Stimulated activated CD4-positive, alpha-beta T cell treated with anti-CD3 and anti-CD28 coated beads, Interleukin-15, amount 100 ng/mL, for 48 hours (primary cell): Measurements from ENCODE around the gene TPSAB1.
"Not testable (repeated sequence)": the region's sequence is repeated elsewhere in the genome, so short reads cannot be mapped to it uniquely, and the experiment has no call there.

Experiments used
- DNase-seq, 2 donors: peaks; one replicate each; pipeline ENCODE4 v3.0.0-alpha.2; 2020; ENCODE audit warnings: low read depth in 2 of 2

TPSAB1 gene

DNA sequence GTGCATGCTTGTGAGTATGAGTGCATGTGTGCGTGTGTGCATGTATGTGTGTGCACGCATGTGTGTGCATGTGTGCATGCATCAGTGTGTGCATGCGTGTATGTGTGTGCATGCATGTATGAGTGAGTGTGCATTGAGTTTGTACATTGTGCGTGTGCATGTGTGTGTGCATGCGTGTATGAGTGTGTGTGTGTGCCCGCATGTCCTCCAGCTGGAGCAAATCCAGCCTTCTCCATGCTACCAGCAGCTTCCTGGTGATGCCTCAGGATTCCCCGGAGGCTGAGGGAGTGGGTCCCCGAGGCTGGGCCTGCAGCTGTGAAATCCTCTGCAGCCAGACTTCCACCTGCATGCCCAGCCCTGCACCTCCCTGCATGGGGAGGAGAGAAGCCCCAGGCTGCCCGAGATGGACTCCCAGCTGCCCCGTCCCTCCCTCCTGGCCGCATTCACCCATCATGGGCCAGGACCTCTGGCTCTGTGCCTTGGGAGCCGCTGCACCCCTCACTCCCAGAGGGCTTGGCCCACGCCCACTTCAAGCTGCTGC lies 24.7 kb downstream of the TPSAB1 start:
- DNase-seq, result no peak

DNA sequence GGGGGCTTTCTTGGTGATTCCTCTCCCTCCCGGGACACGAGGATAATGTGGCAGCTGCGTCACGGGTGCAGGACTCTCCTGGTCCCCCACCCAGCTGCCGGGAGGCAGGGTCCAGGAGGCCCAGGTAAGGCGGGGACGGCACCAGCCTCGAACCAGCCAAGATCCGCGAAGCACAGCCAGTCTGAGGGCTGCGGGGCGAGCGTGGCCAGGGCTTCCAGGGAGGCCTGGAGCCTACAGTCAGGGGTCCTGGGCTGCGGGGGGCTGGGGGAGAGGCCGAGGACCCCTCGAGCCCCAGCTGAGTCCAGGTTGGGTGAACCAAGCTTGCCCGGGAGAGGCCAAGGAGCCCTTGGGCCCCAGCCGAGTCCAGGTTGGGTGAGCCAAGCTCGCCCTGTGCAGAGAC lies 25.3 kb downstream of the TPSAB1 start:
- no peak for DNase-seq

DNA sequence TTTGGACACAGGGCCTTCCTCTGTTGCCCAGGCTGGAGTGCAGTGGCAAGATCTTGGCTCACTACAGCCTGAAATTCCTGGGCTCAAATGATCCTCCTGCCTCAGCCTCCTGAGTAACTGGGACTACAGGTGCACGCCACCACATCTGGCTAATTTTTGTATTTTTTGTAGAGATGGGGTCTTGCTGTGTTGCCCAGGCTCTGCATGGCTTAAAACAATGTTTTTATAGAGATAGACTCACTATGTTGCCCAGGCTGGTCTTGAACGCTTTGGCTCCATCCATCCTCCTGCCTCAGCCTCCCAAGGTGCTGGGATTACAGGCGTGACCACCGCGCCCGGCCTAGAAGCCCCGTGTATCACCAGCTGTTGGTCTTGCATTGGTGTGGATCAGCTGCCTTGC lies 28.9 kb downstream of the TPSAB1 start:
- DNase-seq, result not testable (repeated sequence)

DNA sequence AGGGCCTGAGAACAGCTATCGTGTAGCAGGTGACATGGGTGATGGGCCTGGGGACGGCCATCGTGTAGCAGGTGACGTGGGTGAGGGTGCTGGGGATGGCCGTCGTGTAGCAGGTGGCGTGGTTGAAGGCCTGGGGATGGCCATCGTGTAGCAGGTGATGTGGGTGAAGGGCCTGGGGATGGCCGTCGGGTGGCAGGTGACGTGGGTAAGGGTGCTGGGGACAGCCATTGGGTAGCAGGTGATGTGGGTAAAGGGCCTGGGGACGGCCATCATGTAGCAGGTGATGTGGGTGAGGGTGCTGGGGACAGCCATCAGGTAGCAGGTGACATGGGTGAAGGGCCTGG lies 30.8 kb downstream of the TPSAB1 start:
- DNase-seq, result no peak

DNA sequence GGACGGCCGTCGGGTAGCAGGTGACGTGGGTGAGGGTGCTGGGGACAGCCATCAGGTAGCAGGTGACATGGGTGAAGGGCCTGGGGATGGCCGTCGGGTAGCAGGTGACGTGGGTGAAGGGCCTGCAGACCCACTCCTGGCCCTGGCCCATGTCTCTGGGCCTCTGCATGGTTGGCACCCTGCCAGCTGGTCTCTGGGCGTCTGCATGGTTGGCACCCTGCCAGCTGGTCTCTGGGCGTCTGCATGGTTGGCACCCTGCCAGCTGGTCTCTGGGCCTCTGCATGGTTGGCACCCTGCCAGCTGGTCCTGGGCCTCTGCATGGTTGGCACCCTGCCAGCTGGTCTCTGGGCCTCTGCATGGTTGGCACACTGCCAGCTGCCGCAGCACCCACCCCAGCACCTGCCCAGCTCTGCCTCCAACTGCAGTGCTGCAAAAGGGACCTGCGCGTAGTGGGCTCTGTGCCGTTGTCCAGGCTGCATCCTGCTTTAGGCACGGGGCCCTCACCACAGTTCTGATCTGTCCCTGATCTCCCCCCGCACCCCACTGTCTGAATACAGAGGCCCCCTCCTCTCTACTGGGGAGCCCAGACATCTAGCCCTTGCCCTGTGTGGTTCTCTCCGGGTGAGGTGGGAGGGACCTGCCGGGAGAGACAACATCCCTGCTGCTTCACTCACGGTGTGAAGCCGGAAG lies 31.4 kb downstream of the TPSAB1 start:
- not testable (repeated sequence) for DNase-seq

DNA sequence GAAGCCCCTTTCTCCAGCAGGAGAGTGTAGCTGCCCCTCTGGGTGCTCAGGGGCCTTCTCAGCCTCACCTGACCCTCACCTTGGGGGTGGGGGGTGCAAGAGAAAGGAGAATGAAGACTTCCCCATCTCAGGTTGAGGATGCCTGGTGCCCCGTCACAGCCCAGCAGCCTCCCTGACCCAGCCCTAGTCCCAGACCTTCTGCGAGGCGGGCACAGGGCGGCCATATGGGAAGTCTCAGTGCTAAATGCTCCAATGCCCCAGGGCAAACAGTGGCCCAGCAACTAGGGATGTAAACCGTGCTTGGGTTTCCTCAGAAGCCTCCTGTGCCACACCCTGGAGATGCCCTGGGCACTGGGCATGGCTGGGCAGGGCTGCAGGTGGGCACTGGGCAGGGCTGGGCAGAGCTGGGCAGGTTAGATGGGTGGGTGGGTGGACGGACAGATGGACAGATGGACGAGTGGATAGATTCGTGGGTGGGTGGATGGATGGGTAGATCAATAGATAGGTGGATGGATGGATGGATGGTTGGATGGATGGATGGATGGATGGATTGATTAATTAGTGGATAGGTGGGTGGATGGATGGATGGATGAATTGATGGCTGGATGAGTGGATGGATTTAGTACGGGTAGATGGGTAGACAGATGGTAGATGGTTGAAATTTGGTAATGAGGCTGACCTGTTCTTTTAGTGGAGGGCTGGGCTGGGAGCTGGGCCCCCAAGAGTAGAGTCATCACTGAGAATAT lies 32.1 kb downstream of the TPSAB1 start:
- DNase-seq, result no peak

DNA sequence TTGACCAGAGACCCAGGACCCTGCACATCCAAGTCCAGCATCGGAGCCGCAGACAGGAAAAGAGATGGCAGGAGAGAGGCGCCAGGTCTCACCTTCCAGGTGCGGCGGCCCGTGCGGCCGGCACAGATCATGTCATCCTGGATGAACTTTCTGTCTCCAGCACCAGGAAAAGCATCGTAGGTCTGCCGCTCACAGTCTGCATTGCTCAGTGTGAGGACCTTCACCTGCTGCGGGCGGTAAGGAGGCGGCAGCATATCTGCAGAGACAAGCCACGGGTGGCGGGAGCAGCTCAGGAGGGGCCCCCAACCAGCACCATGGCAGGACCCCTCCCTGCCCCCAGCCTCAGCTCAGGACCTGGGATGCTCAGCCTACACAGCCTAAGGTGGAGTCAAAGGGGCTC lies 33.3 kb downstream of the TPSAB1 start:
- DNase-seq, result no peak

DNA sequence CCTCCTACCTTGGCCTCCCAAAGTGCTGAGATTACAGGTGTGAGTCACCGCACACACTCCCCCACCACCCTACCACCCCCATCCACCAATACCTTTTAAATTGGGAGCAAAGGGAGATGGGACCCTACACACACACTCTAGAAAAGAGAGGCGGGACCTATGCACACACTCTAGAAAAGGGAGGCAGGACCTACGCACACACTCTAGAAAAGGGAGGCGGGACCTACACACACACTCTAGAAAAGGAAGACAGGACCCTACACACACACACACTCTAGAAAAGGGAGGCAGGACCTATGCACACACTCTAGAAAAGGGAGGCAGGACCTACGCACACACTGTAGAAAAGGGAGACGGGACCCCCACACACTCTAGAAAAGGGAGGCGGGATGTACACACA lies 34.3 kb downstream of the TPSAB1 start:
- DNase-seq, result no peak

DNA sequence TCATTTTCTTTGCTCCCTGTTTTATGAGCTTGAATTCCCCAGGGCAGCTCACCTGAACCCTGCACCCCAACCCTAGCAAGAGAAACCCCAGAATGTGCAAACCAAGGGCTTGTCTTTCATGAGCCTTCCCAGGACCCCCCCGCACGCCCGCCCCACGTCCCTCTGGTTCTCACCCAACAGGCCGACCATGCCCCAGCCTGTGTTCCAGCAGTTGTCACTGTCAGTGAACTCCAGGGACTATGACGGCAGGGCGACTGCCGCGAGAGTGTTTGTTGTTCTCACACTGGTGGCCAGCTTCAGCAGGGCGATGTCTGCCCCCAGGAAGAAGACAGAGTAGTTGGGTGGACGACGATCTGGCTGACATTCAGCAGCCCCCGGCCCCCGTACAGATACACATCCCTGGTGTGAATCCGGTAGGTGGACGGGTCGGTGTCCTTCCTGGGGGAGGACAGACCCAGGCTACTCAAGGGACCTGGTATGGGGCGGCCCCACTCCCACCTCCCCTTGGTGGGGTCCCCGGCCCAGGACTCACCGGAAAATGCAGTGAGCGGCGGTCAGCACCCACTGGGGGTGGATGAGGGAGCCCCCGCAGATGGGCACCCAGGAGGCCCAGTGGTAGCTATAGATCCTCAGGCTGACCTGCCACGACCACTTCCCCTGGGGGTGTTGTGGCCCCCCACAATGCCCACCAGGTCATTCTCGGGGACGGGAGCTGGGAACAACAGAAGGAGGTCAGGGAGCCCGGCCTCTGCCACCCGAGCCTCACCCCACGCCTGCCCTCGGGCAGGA lies 35.5 kb downstream of the TPSAB1 start:
- no peak for DNase-seq

DNA sequence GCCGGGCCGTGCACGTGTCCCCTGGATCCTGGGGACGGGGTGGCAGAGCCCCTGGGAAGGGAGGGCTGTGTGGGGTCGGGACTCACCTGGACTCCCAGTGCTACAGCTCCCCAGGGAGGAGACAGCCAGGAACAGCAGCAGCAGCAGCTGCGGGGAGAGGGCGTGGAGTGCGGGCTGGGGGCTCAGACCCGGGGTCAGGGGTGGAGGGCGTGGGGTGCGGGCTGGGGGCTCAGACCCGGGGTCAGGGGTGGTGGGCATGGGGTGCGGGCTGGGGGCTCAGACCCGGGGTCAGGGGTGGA lies 36.0 kb downstream of the TPSAB1 start:
- DNase-seq, result no peak

DNA sequence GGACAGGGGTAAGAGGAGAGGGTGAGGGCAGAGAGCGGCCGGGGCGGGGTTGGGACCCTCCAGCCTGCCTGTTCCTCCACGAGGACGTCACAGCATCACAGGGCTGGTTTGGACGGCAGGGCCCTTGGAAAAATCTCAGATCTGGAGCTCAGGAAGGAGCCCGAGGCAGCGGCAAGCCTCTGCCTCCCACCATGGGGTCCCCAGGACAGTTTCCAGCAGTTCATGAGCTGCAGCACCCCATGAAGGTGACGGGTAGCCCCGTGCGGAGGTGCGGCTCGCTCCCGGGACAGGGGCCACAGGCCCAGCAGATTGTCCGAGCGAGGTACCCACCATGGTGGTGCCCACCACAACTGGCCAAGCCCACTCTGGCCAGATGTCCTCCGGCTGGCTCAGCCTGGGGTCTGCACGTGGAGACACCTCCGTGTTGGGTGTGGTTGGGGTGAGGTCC lies 36.7 kb downstream of the TPSAB1 start:
- DNase-seq, result no peak

DNA sequence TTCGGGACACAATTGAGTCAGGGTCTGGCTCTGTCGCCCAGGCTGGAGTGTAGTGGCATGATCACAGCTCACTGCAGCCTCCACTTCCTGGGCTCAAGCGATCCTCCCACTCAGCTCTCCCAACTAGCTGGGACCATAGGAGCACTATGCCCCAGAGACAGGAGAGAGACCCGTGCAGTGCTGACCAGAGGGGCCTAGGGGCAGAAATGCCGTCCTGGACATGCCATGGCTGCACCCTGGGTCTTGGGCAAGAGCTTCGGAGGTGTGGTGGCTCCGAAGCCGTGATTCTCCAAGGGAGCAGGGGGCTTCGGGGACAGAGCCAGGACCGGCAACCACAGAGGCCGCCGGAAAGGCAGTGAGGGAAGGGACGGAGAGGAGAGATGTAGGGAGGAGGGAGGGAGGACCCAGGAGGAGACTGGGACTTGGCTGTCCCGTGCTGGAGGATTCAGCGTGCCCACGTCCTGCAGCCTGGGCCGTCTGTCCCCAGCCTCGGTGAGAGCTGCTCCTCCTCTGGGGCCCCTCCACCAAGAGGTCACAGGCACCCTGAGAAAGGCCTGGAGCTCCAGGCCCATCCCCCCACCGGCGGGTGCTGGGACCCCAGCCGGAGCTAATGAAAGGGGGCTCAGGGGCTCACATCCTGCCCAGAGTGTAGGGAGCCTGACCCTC lies 37.2 kb downstream of the TPSAB1 start:
- DNase-seq, result no peak

DNA sequence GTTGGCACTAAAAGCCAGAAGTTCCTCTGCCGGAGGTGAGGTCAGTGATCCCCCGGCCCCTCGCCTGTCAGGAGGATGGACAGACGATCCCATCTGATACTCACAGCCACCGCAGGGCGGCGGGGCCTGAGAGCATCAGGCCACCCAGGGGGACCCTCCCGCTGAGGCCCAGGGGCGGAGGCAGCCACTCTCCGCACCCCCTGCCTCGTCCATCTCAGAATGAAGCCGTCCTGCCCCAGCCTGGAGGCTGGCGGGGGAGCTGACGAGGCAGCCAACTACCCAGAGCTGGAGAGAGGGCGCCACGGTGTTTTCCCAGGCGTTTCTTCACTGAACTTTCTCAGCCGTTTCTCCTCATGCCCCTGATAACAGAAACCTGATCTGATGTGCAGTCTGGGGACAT lies 38.0 kb downstream of the TPSAB1 start:
- no peak for DNase-seq

DNA sequence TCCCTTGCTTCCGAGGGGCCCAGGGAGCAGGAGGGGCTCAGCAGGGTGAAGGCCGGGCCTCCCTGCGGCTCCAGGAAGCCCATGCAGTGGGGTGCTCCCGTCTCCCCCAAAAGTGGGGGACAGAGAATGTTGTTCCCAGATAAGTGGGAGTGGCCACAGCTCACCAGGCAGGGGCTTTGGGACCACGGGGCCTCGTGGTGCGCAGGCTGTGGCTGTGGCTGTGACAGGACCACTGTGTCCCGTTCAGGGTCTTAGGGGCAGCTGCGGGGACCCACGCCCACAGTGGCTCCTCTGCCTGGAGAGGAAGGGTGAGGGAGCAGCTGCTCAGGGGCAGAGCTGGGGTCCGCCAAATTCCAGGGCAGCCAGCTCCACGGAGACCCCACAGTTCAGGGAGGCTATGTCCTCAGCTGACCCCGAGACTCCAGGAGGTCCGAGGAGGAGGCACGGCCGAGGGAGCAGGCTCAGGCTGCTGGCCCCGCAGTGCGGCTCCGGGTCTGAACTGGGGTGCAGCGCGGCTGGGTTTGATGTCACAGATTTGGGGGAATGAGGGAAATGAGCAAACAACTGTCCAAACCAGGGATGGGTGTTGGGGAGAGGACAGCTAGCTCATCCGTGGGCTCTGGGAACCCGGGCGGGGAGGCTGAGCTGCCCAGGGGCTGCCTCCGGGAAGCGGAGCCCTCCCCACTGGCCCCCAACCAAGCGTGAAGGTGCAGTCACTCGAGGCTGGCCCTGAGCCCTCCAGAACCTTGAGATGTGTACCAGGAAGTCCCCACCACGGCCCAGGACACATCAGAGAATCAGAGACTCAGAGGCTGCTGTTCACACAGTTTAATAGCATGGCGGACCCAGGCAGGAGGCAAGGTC lies 38.8 kb downstream of the TPSAB1 start:
- DNase-seq, result no peak

DNA sequence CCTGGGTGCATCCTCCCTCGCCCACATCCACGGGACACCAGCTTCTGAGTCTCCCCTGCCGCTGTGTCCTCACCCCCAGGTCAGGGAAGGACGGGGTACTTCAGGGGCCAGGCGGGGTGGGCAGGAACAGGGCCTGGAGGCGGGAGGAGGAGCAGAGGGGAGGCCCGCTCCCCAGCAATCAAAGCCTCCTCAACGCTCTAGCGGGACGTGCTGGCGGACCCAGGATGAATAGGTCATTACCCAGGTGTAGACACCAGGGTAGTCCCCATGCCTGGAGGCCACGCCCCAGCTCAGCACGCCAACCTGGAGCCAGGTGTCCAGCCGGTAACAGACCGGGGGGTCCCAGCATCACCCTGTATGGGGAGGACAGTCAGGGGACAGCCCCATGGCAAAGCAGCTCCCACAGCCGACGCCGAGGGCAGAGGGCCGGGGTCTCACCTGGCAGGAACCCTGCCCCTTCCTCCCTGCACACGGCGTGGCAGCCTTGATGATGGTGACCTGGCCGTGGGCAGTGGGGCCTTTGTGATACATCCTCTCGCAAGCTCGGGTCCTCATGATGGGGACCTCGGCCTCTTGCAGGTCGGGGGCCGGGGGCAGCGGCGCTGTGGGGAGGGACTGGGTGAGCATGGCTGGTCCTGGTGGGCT lies 39.6 kb downstream of the TPSAB1 start:
- no peak for DNase-seq

DNA sequence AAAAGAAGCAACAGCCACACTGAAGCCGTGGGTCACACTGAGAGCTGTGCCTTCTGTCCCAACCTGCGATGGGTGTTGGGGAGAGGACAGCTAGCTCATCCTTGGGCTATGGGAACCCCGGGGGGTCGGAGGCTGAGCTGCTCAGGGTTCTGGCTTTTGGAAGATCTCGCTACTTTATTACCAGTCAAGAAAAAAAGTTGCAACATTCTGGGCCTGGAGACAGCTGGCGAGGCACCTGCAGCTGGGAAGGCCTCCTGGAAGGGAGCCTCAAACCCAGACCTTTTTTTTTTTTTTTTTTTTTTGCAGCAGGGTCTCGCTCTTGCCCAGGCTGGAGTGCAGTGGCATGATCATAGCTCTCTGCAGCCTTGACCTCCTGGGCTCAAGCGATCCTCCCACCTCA lies 40.3 kb downstream of the TPSAB1 start:
- no peak for DNase-seq

DNA sequence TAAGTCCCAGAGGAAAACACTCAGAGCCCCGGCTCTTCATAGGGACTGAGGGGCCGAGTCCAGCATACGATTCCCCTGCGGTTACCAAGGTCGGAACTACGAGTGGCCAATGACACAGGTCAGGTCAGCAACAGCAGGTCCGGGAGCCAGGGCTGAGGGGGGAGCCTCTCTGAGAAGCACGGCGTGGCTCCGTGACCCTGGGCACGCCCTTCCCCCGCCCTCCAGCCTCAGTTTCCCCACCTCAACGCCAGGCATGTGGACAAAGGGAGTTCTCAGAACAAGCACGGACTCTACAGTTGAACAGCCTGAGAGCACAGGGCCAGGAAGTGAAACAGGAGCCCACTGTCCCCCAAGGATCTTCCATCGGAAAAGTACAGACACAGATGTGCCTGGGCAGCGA lies 41.0 kb downstream of the TPSAB1 start:
- no peak for DNase-seq

DNA sequence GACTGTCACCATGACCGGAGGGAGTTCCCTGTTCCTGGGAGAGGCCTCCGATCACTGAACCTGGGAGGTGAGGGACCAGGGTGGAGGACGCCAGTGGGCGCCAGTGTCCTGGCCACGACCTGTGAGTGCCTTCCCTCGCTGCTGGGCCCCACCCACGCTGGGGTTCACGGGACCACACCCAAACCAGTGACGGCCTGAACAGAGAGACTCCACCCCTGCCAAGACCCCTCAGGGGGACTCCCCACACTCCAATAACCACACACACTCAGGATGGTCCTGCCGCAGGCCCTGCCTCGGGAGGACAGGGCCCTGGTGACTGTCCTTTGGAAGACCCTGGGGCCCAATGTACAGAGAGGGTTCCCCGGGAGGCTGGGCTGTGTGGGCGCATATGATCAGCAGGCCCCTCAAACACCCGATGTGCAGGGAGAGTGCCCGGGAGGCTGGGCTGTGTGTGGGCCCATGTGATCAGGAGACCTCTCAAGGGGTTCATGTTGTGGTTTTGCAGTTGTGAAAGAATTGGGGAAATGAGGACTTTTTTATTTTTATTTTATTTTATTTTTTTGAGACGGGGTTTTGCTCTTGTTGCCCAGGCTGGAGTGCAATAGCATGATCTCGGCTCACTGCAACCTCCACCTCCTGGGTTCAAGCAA lies 41.9 kb downstream of the TPSAB1 start:
- DNase-seq, result no peak

DNA sequence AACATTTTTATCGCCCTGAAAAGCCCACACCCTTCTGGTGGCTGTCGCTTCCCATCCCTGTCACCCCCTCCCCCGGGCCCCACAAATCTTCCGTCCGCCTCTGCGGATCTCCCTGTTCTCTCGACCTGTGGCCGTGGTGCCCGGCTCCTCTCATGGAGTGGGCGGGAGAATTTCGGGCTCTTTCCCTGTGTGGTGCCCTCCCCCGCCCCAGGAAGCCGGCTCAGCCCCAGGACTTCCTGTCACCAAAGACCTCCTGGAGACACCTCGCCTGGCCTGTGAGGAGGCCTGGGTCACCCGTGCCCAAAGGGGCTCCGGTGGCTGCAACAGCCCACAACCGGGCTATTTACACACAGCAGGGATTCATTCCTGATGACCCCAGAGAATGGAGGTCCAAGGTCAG lies 42.8 kb downstream of the TPSAB1 start:
- no peak for DNase-seq

DNA sequence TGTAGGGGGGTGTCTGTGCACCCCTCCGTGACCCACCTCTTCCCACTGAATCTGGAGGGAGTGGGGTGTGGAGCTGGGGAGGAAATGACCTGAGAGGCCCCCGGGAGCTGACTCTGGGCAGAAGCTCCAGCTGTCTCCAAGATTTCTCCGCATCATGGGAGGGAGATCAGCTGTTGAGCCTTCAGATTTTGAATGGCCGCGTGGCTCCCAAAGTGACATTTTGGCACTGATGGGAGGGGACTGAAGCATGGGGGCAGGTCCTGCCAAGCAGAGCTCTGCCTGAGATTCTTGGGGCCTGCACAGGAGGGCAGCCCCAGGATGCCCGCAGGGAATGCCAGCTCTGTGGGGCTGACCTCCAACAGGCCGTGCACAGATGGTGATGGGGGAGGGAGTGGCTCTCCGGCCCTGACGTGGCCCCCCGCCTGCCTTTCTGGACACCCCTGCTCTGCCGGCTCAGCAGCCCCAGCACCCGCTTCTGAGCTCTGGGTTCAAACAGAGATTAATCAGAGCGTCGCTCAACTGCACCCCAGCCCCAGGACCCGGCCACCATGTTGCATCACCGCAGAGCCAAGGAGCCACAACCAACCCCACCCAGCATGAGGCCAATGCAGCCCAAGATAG lies 43.6 kb downstream of the TPSAB1 start:
- no peak for DNase-seq
